Mammary epithelial cell (primary cell): ENCODE measurements around the gene MINDY3.

Source experiments
- EZH2 ChIP-seq: IDR thresholded peaks from 2 replicates; pipeline ENCODE4 v1.6.1; 2012; ENCODE audit warnings: low read length, inconsistent platforms, borderline replicate concordance
- TF ChIP-seq, protein P1 (sequence below), 2 donors: IDR thresholded peaks in 1 of 2; conservative IDR thresholded peaks in 1 of 2; 2 replicates each; pipeline ENCODE4 v1.5.1; 2011 to 2012; ENCODE audit warnings: inconsistent platforms in 2 of 2, low read length in 2 of 2, mild to moderate bottlenecking in 2 of 2, control low read depth in 1 of 2, low read depth in 1 of 2; ENCODE audit not compliant: insufficient read depth in 1 of 2; ENCODE audit errors: extremely low read depth in 1 of 2

DNA sequence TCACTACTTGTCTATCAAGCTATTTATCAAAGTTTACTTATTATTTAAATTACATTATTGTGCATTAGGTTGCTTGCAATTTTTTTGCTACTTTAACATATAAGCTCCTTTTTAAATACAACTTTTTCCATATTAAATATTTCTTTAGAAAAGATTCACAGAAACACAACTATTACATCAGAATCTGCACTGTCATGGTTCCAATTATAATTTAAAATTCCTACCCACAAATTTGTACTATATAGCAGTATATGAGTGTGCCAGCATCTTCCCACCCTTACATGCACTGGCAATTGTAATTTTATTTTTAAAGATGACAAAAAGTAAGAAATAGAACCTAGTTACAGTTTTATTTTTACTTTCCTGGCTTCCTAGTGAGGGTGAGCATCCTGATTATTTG is 15.8 kb downstream of the MINDY3 start:
- TF ChIP-seq EZH2: no peak
- TF ChIP-seq, protein P1, sequence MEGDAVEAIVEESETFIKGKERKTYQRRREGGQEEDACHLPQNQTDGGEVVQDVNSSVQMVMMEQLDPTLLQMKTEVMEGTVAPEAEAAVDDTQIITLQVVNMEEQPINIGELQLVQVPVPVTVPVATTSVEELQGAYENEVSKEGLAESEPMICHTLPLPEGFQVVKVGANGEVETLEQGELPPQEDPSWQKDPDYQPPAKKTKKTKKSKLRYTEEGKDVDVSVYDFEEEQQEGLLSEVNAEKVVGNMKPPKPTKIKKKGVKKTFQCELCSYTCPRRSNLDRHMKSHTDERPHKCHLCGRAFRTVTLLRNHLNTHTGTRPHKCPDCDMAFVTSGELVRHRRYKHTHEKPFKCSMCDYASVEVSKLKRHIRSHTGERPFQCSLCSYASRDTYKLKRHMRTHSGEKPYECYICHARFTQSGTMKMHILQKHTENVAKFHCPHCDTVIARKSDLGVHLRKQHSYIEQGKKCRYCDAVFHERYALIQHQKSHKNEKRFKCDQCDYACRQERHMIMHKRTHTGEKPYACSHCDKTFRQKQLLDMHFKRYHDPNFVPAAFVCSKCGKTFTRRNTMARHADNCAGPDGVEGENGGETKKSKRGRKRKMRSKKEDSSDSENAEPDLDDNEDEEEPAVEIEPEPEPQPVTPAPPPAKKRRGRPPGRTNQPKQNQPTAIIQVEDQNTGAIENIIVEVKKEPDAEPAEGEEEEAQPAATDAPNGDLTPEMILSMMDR (conservative IDR thresholded peaks at IDR 0.05 in 1 of 2, IDR thresholded peaks at IDR 0.05 in 1 of 2; ENCODE audit: extremely low read depth in 1 of 2, insufficient read depth in 1 of 2, low read depth in 1 of 2, low read length in 2 of 2): no peak
